Osteoblast (primary cell): ENCODE measurements around the gene KL. TPM values are rescaled to one million over a fixed set of nuclear protein-coding genes. Genes with fewer than 3 reads are reported as not detected.

Experiments used
- DNase-seq: peaks from one replicate; pipeline ENCODE4 v3.0.0; 2011; ENCODE audit warnings: low spot score, mixed read lengths; ENCODE audit not compliant: insufficient read length; ENCODE audit errors: missing footprints
- H2AFZ ChIP-seq: 2 replicates; pipeline ENCODE4 v1.6.0; 2011; ENCODE audit warnings: mild to moderate bottlenecking, low read length
- H3K27ac ChIP-seq: 2 replicates; pipeline ENCODE4 v1.5.1; 2011; ENCODE audit warnings: mild to moderate bottlenecking, low read depth, low read length, moderate library complexity
- H3K27me3 ChIP-seq: 2 replicates; pipeline ENCODE4 v1.6.0; 2012; ENCODE audit warnings: mild to moderate bottlenecking, control low read depth, inconsistent platforms, low read length, moderate library complexity; ENCODE audit not compliant: insufficient read depth
- H3K36me3 ChIP-seq: 2 replicates; pipeline ENCODE4 v1.5.1; 2011; ENCODE audit warnings: mild to moderate bottlenecking, low read length, control low read depth, moderate library complexity; ENCODE audit not compliant: insufficient read depth
- H3K4me1 ChIP-seq: 2 replicates; pipeline ENCODE4 v1.5.1; 2011; ENCODE audit warnings: mild to moderate bottlenecking, low read length, control low read depth, moderate library complexity; ENCODE audit not compliant: insufficient read depth
- H3K4me2 ChIP-seq: 2 replicates; pipeline ENCODE4 v1.6.0; 2011; ENCODE audit warnings: mild to moderate bottlenecking, low read length; ENCODE audit not compliant: insufficient read depth
- H3K4me3 ChIP-seq: fragments of 200-600 bp; sonication (generic); 3 replicates; pipeline ENCODE4 v1.5.1; 2012; ENCODE audit warnings: mild to moderate bottlenecking, low read length, inconsistent platforms; ENCODE audit not compliant: insufficient read depth
- H3K79me2 ChIP-seq: 2 replicates; pipeline ENCODE4 v1.6.0; 2012; ENCODE audit warnings: mild to moderate bottlenecking, low read length, control low read depth, inconsistent platforms; ENCODE audit not compliant: insufficient read depth
- H3K9me3 ChIP-seq: 2 replicates; pipeline ENCODE4 v1.5.1; 2011; ENCODE audit warnings: low read depth, low read length, control low read depth
- H4K20me1 ChIP-seq: 2 replicates; pipeline ENCODE4 v1.6.0; 2012; ENCODE audit warnings: mild to moderate bottlenecking, low read length, control low read depth; ENCODE audit not compliant: insufficient read depth
- total RNA-seq: library from RNA; depleted of rRNA; stranded (reverse); fragments of >200 nt; gene quantifications from 2 replicates; pipeline ENCODE4 v1.2.3, GENCODE V29; 2012
- TF ChIP-seq, protein P1 (sequence below): IDR thresholded peaks from 2 replicates; pipeline ENCODE4 v1.5.1; 2011; ENCODE audit warnings: mild to moderate bottlenecking, low read depth, low read length, moderate library complexity; ENCODE audit errors: extremely low read depth

KL gene
- total RNA-seq, 1 donor, result not detected

DNA sequence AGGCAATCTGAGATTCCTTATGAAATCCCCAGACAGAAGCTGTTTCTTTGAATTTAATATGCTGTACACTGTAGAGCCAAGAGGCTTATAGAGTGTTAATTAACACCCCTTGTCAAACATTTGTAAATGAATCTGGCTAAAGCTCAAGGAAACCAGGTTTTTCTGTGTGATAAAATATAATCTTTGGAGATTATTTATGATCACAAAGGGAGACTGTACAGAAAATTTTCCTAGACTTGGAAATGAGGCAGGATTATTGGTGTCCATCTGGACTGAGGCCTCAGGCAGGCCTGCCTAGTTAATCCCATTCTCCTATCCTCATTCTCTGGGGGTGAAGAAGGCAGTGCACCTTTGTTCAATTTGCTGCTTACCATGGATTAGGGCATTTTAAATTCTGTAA, 17.8 kb downstream of the KL start:
- H3K36me3 ChIP-seq, result no peaks in the 10 kb centered on the region
- TF ChIP-seq, protein P1, sequence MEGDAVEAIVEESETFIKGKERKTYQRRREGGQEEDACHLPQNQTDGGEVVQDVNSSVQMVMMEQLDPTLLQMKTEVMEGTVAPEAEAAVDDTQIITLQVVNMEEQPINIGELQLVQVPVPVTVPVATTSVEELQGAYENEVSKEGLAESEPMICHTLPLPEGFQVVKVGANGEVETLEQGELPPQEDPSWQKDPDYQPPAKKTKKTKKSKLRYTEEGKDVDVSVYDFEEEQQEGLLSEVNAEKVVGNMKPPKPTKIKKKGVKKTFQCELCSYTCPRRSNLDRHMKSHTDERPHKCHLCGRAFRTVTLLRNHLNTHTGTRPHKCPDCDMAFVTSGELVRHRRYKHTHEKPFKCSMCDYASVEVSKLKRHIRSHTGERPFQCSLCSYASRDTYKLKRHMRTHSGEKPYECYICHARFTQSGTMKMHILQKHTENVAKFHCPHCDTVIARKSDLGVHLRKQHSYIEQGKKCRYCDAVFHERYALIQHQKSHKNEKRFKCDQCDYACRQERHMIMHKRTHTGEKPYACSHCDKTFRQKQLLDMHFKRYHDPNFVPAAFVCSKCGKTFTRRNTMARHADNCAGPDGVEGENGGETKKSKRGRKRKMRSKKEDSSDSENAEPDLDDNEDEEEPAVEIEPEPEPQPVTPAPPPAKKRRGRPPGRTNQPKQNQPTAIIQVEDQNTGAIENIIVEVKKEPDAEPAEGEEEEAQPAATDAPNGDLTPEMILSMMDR, result no peak
- DNase-seq, result no peak
- H3K27me3 ChIP-seq, result peaks cover 5% of the 10 kb centered on the region
- no peaks in the 10 kb centered on the region for H3K79me2 ChIP-seq
- no peak overlapping the region for H3K4me2 ChIP-seq
- peaks cover 5% of the 10 kb centered on the region for H3K4me1 ChIP-seq
- H3K4me3 ChIP-seq, result no peak overlapping the region
- no peak overlapping the region for H3K27ac ChIP-seq
- H3K9me3 ChIP-seq, result no peaks in the 10 kb centered on the region
- no peaks in the 10 kb centered on the region for H4K20me1 ChIP-seq
- H2AFZ ChIP-seq, result no peak overlapping the region

DNA sequence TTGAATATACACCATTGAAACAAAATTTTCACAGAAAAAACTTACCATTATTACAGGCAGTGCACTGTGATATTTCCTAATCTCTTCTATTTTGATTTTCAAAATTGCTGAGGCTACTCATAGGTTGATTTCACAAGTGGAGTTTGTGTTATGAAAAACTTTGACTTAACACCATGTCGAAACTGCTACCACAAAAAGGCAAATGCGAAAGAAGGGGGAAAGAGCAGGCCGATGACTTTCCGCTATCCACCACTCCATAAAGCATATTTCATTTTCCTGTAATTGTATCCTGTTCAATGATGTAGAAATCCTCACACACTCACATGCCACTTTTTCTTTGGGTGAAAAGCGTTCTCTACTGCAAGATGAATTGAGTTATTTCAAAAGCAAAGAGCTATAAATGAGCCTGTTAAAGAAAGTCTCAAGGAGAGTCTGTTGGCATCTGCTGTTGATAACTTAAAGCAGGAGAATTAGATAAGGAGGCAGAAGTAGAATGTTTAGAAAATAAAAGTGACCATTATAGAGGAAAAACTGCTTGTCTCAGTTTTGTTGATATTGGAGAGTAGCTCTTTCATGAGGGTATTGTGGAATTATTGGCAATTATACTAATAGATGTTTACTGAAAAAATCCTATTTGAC, 18.8 kb downstream of the KL start:
- no peak for DNase-seq
- H3K27ac ChIP-seq, result no peak overlapping the region
- no peaks in the 10 kb centered on the region for H3K36me3 ChIP-seq
- H3K27me3 ChIP-seq, result peaks cover 12% of the 10 kb centered on the region
- H3K4me1 ChIP-seq, result peaks cover 5% of the 10 kb centered on the region
- TF ChIP-seq, protein P1, result no peak
- no peaks in the 10 kb centered on the region for H3K79me2 ChIP-seq
- no peak overlapping the region for H3K4me2 ChIP-seq
- no peak overlapping the region for H3K4me3 ChIP-seq
- H4K20me1 ChIP-seq, result no peaks in the 10 kb centered on the region
- no peak overlapping the region for H2AFZ ChIP-seq
- no peaks in the 10 kb centered on the region for H3K9me3 ChIP-seq

DNA sequence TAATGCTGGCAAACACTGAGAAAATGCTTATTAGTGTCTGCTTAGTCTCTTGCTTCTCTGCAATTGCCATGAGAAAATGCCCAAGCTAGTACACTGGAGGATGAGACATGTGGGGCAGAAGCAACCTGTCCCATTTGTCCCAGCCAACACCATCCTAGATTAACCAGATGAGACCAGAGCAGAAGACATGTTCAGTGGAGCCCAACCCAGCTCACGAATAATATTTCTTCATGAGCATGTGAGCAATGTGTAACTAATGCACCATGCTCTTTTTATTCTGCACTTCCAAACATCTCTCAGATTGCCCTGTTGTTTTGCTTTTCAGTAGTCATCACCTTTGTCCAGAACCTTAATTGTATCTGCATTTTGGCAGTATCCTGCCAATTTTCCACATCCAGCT, 21.4 kb downstream of the KL start:
- H3K27me3 ChIP-seq, result peaks cover 22% of the 10 kb centered on the region
- H4K20me1 ChIP-seq, result no peaks in the 10 kb centered on the region
- DNase-seq, result no peak
- H3K9me3 ChIP-seq, result no peaks in the 10 kb centered on the region
- no peak overlapping the region for H2AFZ ChIP-seq
- H3K79me2 ChIP-seq, result no peaks in the 10 kb centered on the region
- no peak overlapping the region for H3K27ac ChIP-seq
- H3K4me1 ChIP-seq, result no peaks in the 10 kb centered on the region
- H3K36me3 ChIP-seq, result no peaks in the 10 kb centered on the region
- H3K4me2 ChIP-seq, result no peak overlapping the region
- H3K4me3 ChIP-seq, result no peak overlapping the region
- TF ChIP-seq, protein P1, result no peak

DNA sequence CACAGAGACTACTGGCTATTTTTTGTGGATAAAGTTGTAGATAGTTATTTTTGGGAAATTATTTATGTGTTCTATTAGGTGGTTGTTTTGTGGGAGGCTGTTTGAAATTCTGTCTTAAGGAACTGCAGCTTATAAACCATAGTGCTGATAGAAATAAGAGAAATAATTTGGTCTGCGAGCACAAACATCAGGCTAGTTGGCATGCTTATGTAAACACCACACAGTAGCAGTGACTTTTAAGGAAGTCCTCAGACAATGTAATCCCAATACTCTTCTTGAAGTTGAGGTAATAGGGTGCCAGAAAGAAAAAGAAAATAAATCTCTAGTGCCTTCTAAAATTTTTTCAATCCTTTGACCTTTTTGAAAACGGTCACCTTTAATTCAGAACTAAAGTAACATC, 23.9 kb downstream of the KL start:
- H3K4me2 ChIP-seq, result no peak overlapping the region
- no peak overlapping the region for H3K4me3 ChIP-seq
- H3K4me1 ChIP-seq, result no peaks in the 10 kb centered on the region
- H3K27me3 ChIP-seq, result peaks cover 29% of the 10 kb centered on the region
- H3K27ac ChIP-seq, result no peak overlapping the region
- no peak overlapping the region for H2AFZ ChIP-seq
- TF ChIP-seq, protein P1, result no peak
- no peaks in the 10 kb centered on the region for H3K79me2 ChIP-seq
- no peaks in the 10 kb centered on the region for H4K20me1 ChIP-seq
- DNase-seq, result no peak
- no peaks in the 10 kb centered on the region for H3K36me3 ChIP-seq
- no peaks in the 10 kb centered on the region for H3K9me3 ChIP-seq
